Activated CD8-positive, alpha-beta memory T cell treated with anti-CD3 and anti-CD28 coated beads for 48 hours (primary cell): ENCODE results near the gene ACOT8.
"Not testable (repeated sequence)": the region's sequence is repeated elsewhere in the genome, so short reads cannot be mapped to it uniquely, and the experiment has no call there.

Experiments used
- DNase-seq, 3 experiments: peaks; one replicate each; pipeline ENCODE4 v3.0.0-alpha.2; 2020; ENCODE audit warnings: low read depth in 2 of 3, low spot score in 2 of 3

ACOT8 gene

DNA sequence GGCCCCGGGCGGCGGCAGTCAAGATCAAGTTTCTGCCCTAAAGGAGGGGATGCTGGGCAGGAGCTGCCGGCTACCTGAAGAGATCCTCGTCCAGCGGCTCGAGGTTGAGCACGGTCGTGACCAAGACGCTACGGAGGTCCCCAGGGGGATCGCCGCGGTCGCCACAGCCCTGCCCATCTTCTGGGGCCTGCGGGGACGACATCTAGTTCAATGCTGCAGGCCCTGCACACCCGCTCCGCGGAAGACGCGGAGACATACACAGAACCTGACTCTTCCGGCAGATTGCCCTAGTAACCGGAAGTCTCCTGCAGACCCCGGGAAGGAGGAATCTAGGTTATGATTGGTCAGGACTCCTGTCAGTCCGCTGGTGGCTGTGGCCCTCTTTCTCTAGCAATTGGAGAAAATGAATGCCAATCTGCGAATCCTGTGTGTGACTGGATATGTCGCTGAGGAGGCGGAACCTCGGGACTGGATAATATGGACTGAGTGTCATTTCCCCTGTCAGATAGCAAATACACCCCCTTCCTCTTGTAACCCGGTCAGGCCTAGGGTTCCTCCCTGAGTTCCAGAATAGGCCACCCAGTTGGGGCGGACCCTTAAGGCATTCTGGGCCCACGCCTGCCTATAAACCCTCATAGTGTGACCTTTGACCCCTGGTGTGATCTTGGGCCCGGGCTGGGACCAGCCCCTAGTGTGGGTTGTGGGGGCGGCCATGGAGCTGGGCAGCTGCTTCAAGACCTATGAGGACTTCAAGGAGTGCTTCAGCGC, at the start of gene ACOT8, which contains the start of gene ZSWIM3:
ACOT8 (minus strand) TSS at position 279 of the 768 bp plus-strand sequence; CDS start at position 202, 77 bp downstream.
ZSWIM3 (plus strand) TSS at position 501 of the 768 bp plus-strand sequence; CDS start at position 713, 212 bp downstream.
- DNase-seq: peak; percentile 57 to 77 (median 75)

DNA sequence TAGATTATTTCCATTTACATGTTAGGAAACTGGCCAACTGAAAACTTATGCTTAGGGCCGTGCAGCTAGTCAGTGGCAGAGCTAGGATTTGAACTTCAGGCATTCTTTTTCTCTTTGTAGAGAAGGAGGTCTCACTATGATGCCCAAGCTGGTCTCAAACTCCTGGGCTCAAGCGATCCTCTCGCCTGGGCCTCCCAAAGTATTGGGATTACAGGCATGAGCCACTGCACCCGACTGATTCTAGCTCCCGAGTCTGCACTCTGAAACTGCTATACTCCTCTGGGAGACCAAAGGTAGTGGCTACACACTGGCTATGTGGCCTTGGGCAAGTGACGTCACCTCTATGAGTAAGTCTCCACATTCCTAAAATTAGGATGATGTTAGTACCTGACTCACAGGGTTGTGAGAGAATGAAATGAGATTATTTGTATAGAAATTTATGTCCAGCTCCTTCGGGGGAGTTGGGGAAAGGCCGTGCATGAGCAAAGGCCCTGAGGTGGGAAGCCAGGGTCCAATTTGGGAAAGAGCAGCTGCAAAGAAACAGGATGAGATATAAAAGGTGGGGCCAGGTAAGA, 48.4 kb upstream of the ACOT8 start:
- DNase-seq: no peak

DNA sequence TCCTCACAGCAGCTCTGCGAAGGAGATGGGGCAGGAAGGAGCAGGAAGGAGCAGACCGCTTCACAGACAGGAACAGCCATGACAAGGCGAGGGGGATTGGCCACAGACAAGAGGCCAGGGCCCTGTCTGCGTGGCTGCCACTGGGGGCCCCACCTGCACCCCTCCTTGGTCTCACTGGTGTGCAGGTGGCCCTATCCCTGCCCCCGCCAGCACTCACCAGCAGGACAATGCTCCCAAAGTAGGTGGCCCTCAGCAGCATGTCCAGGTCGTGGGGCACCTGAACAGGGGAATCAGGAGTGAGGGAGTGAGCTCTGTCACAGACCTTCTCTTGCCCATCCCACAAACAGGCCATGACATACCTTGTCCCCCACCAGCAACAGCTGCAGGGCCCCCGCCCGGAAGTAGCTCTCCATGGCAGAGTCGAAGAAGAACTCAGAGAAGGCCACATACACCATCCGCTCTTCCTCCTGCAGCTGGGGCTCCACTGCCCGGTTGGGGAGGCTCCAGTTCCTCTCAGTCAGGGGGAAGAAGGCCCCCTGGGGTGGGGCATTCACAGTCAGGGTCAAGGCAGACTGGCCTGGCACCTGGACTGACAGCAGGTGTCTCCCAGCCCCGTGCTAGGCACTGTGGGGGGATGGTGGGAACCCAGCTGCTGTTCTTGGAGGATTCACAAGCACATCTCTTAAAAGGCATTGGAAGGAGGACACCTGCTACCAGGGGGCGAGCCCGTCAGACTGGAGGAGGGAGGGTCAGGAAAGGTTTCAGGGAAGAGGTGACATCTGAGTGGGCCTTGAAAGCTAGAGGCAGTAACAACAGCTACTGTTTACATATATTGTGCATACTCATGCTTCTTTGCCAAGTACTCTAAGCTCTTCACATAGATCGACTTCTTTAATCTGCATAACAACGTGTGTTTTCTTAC, 47.7 kb upstream of the ACOT8 start:
- no peak for DNase-seq

DNA sequence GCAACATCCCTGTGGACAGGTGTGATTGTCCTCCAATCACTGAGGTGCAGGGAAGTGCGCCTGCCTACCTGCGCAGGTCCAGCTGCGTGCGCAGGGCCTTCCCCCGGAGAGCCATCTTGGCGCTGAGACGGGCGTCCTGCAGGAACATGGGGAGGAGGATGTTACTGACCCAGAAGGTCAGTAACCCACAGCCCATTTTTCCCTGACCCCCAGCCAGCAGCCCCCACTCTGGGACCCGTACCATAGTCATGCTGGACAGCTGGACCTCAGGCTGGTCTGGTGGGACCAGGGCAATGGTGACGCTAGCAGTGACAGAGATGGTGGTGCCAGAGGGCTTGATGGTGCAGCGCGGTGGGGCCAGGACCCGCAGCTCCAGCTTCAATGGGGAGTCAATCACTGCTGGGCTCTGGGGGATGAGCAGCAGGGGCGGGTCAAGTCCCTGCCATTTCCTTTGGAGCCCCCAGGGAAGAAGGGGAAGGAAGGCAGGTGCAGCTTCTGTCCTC, 45.1 kb upstream of the ACOT8 start:
- DNase-seq: no peak

DNA sequence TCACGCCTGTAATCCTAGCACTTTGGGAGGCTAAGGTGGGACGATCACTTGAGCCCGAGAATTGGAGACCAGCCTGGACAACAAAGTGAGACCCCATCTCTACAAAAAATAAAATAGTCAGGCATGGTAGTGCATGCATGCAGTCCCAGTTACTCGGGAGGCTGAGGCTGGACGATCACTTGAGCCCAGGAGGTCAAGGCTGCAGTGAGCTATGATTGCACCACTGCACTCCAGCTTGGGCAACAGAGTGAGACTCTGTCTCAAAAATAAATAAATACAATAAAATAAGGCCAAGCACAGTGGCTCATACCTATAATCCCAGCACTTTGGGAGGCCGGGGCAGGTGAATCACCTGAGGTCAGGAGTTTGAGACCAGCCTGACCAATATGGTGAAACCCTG, 44.1 kb upstream of the ACOT8 start:
- DNase-seq: not testable (repeated sequence)

DNA sequence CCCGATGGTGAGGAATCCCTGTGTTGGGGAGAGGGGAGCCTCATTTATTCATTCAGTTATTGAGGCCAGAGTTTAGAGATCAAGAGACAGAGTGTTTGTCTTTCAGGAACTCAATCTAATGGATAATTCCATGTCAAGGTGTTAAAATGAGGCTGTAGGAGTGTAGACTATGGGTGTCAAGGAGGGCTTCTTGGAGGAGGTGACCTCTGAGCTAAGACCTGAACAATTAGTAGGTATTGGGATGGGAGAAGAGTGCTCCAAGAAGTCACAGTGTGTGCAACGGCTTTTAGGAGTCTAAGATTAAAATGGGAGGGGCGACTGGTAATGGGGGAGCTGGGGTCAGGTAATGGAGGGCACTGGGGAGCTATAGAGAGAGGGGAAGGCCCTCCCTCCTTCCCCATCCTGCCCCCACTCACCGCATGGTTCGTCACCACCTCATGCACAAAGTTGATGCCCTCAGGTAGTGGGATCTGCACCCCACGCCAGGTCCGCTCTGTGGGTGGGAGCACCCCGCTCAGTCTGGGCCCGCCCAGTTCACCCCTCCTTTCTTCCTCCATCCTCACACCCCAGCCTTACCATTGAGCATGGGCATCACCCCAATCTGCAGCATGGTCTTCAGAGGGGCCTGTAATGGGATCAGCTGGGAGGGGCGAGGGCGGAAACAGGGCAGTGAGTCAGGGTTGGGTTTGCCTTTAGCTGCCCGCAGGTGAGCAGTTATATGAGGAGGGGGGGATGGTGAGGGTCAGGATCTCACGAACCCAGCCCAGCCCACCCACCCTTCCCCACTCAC, 42.0 kb upstream of the ACOT8 start:
- DNase-seq: no peak

DNA sequence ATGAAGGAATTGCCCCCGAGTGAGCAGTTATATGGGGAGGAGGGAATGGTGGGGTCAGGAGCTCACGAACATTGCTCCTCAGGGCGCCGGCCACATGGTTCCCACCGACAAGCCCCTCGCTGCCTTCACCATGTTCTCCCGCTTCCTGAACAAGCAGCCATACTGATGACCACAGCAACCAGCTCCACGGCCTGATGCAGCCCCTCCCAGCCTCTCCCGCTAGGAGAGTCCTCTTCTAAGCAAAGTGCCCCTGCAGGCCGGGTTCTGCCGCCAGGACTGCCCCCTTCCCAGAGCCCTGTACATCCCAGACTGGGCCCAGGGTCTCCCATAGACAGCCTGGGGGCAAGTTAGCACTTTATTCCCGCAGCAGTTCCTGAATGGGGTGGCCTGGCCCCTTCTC, 41.1 kb upstream of the ACOT8 start:
- DNase-seq: no peak

DNA sequence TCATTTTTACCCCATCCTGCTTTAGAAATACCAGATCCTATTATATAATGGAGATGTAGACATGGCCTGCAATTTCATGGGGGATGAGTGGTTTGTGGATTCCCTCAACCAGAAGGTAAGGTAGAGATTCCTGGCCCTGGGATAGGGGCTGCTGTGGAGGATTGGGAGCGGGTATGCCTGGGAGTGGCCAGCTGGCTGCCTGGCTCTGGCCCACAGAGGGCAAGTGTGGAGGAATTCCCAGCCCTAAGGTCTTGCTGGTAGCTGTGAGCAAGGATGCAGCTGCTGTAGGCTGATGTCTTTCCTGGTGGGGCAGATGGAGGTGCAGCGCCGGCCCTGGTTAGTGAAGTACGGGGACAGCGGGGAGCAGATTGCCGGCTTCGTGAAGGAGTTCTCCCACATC, 40.5 kb upstream of the ACOT8 start:
- no peak for DNase-seq

DNA sequence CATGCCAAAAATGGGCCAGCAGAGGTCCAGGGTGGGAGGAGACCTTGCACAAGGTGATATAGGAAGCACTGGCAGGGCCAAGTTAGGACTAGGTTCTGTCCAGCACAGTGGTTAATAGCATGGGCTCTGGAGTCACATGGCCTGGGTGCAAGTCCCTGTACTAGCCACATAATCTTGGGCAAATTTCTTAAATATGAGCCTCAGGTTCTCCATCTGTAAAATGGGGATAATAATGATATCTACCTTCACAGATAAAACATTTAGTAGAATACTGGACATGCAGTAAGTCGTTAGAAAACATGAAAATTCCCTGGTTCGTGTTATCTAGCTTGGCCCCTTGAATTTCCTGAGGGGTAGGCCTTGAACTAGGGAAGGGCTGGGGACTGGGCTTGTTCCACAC, 40.1 kb upstream of the ACOT8 start:
- no peak for DNase-seq

DNA sequence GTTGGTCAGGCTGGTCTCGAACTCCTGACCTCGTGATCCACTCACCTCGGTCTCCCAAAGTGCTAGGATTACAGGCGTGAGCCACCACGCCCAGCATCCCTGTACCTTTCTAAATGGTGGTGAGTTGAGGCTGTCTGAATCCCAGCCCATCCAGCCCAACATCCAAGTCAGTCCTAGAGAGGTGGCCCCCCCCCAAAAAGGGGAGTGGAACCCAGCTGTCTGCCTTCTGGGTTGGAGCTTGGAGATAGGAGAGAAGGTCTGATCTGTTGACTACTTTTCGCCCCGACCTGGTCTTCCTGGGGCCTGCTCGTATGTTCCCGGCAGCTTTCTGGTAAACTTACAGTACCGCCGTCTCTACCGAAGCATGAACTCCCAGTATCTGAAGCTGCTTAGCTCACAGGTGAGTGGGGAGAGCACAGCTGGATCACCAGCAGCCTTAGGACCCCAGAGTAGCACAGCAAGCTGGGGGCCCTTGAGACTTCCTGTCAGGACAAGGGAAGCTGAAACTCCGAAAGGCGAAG, 39.5 kb upstream of the ACOT8 start:
- no peak for DNase-seq

DNA sequence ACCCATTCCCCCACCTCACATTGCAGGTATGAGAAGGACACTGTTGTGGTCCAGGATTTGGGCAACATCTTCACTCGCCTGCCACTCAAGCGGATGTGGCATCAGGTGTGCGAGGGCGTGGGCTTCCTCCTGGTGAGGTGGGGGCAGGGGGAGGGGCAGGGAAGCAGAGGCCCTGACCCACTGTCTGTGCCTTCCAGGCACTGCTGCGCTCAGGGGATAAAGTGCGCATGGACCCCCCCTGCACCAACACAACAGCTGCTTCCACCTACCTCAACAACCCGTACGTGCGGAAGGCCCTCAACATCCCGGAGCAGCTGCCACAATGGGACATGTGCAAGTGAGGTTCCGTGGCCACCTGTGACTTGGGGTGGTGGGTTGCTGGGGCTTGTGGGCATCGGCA, 37.6 kb upstream of the ACOT8 start:
- DNase-seq: no peak

DNA sequence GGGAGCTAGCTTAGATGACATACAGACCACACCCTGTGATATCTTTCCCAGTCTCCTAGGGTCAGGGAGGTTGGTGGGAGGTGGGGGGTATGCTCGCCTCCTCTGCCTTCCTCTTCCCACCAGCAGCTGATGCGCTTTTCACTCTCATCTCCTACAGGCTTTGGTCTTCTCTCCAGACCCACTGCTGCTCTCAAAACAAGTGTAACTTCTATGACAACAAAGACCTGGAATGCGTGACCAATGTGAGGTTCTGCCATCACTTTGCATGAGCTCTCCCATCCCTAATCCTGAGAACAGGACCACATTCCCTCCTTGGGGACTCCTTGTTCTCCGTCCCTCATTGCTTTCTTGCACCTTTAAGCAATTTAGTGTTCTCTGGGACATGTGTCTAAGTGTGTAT, 36.6 kb upstream of the ACOT8 start:
- DNase-seq: no peak

DNA sequence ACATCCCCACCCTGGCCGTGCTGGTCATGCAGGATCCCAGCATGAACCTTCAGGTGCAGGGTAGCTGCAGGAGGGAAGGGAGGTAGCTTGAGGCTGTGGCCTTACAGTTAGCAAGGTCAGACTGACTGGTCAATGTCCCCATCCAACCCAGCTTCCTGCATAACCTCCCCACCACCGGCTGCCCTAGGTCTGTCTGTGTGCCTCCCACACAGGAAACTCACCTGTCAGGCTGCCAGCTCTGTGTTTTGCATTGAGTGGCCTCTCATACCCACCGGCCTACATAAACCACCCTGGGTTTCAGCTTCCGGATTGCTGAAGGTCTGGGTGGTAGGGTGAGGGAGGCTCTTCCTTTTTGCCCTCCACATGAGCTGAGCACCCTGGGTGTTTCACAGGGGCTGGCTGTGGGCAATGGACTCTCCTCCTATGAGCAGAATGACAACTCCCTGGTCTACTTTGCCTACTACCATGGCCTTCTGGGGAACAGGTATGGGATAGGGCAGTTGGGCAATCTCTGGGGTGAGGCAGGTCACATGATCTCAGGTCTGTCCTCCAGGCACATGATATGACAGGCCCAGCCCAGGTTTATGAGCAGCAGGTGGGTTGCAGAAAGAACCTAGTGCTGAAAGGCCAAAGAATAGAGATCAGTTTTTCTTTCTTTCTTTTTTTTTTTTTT, 35.8 kb upstream of the ACOT8 start:
- no peak for DNase-seq

DNA sequence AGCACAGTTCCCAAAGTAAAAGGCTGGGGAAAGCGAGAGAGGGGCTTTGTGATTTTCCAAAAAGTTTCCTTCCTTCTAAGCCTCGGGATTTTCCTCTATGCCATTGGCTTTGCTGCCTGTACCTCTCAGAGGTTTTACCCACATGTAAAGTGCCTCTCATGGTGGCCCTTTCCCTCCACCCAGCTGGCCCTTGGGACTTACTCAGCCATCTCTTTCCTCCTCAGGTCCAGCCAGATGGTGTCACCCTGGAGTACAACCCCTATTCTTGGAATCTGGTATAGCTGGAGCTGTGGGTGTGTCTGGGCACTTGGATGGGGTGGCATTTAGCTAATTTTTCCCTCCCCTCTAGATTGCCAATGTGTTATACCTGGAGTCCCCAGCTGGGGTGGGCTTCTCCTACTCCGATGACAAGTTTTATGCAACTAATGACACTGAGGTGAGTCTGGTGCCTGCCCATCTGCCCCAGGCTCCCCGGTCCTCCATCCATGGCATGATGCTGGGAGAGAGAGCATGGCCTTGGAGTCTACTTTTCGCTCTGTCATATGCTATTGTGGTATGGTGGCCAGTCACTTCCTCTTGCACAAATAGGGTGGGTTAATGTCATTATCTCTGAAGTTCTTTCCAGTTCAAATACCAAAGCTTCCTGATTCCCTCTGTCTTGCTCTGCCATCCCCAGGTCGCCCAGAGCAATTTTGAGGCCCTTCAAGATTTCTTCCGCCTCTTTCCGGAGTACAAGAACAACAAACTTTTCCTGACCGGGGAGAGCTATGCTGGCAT, 35.0 kb upstream of the ACOT8 start:
- DNase-seq: no peak

DNA sequence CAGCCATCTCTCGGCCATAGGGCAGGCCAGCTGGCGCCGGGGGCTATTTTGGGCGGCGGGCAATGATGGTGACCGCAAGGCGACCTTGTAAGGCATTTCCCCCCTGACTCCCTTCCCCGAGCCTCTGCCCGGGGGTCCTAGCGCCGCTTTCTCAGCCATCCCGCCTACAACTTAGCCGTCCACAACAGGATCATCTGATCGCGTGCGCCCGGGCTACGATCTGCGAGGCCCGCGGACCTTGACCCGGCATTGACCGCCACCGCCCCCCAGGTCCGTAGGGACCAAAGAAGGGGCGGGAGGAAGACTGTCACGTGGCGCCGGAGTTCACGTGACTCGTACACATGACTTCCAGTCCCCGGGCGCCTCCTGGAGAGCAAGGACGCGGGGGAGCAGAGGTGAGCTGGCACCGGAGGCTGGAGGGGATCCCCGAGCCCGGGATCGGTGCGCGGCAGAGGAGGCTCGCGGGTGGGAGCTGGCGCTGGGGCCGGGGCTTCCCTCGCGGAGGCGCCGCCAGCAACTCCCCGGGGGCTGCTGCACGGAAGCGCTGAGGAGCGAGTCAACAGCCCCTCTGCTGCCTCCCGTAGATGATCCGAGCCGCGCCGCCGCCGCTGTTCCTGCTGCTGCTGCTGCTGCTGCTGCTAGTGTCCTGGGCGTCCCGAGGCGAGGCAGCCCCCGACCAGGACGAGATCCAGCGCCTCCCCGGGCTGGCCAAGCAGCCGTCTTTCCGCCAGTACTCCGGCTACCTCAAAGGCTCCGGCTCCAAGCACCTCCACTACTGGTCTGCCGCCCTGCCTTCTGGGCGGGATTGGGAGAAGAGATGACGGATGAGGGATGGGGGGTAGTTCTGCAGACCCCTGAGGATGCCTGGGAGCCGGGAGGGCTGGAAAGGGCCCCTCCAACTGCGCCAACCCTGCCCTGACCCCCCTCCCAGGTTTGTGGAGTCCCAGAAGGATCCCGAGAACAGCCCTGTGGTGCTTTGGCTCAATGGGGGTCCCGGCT, 34.1 kb upstream of the ACOT8 start, which contains the start of the genes CTSA and NEURL2:
CTSA (plus strand) TSS at position 351 of the 999 bp plus-strand sequence; CDS start at position 585, 234 bp downstream.
NEURL2 (minus strand) TSS at position 224 of the 999 bp plus-strand sequence; CDS start at position 7, 217 bp downstream.
- DNase-seq: peak; percentile 69 to 80 (median 70)

DNA sequence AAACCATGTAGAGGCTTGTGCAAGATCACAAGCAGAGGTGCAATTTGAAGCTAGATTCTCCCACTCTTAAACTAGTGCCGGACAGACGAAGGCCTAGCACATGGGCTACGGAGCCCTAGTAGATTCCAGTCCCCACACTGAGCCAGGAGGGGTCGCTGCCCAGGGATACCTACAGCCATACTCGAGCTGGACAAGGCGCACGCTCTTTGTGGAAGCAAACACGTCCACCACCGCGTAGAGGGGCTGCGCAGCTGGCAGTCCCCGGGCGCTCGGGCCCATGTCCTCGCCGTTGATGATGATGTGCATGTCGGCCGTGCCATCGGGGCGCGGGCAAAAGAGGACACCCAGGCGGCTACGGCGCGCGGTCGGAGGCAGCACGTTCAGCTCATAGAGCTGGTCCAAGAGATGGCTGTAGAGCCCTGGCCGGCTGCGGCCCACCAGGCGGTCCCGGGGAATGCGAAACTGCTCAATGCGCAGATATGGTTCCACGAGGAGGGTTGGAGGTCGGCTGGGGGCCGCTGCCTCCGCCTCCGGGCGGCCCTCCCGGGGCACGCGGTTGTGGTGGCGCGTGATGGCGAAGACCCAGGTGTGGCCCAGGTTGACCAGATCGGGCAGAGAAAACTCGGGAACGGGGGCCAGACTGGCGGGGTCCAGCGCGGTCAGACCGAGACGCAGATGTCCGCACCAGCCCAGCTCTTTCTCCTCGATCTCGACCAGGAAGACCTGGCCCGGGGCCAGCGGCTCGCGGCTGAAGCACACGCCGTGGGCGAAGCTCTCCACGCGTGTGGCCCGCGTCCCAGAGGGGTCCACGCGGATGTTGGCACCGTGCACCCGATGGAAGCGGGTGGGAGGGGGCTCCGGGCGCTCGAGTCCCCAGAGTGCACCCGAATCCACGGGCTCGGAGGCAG, 33.1 kb upstream of the ACOT8 start:
- peak in 2 of 3 experiments; percentile 16 to 46 for DNase-seq

DNA sequence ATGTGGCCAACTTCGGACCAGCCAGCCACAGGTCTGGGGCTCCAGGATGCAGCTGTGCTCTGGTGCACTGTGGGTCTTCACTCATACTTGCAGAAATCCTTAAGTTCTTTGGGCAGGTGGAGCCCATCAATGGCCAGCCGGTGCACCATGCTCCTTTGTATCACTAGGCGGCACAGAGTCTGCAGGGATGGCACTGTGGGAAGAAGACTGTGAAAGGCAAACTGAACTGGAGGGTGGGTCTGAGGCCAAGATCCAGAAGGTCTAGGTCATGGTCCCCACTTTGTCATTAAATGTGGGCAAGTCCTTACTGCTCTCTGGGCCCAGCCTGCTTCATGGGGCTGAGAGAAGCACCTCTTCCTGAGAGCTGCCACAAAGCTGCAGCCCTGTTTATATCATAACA, 31.5 kb upstream of the ACOT8 start:
- DNase-seq: no peak
